ENCODE data around the gene SDC4. TPM values are rescaled to one million over a fixed set of nuclear protein-coding genes. Genes with fewer than 3 reads are reported as not detected.
A peak's percentile ranks its signal among the peaks of the same experiment; 100 is the strongest.

The SDC4 gene
- total RNA-seq, 2 donors from 2014 or later = 123 to 266 TPM

- peaks cover 32% of the 10 kb centered on the region for H3K4me1 ChIP-seq (replicated peaks)
- 31% methylated on average over 3 of the region's 3 CpGs for WGBS
- no peak overlapping the region for H3K4me3 ChIP-seq
- intact Hi-C loops (cut with DNase I) = no loop called here
- TF ChIP-seq POLR2A (IDR thresholded peaks at IDR 0.05) = no peak
- no peak for TF ChIP-seq CTCF (IDR thresholded peaks at IDR 0.05)
- TF ChIP-seq POLR2AphosphoS5 (IDR thresholded peaks at IDR 0.05) = no peak
- H3K27me3 ChIP-seq (replicated peaks; ENCODE audit: insufficient read depth) = no peaks in the 10 kb centered on the region
- DNase-seq (ENCODE audit: low spot score) = no peak
- peak overlapping the region; percentile 92 to 94 for H3K27ac ChIP-seq
- no peaks in the 10 kb centered on the region for H3K9me3 ChIP-seq
- H3K36me3 ChIP-seq = no peaks in the 10 kb centered on the region
Measured at GRCh38 chr20:45341579-45341938, 6.7 kb downstream of the SDC4 start.

- Histone ChIP-seq H3K27ac (peak overlapping the region; percentile 92 to 94), H3K4me1 (replicated peaks) (peaks cover 32% of the 10 kb centered on the region), H3K9me3 (no peaks in the 10 kb centered on the region), H3K27me3 (replicated peaks; ENCODE audit: insufficient read depth) (no peaks in the 10 kb centered on the region), H3K4me3 (no peak overlapping the region), H3K36me3 (no peaks in the 10 kb centered on the region)
- TF ChIP-seq POLR2A (IDR thresholded peaks at IDR 0.05) (no peak), POLR2AphosphoS5 (IDR thresholded peaks at IDR 0.05) (no peak), CTCF (IDR thresholded peaks at IDR 0.05) (no peak)
- intact Hi-C loops (cut with DNase I) = no loop called here
- no peak for DNase-seq (ENCODE audit: low spot score)
- 18% methylated on average over 1 of the region's 1 CpG for WGBS
Measured at GRCh38 chr20:45340951-45341350, 7.3 kb downstream of the SDC4 start.

- H3K27me3 ChIP-seq (replicated peaks; ENCODE audit: insufficient read depth) = no peaks in the 10 kb centered on the region
- H3K4me3 ChIP-seq = no peak overlapping the region
- no peak for DNase-seq (ENCODE audit: low spot score)
- H3K36me3 ChIP-seq = no peaks in the 10 kb centered on the region
- H3K4me1 ChIP-seq (replicated peaks) = peaks cover 31% of the 10 kb centered on the region
- peak overlapping the region; percentile 92 to 94 for H3K27ac ChIP-seq
- intact Hi-C loops (cut with DNase I) = no loop called here
- H3K9me3 ChIP-seq = no peaks in the 10 kb centered on the region
- TF ChIP-seq POLR2A (IDR thresholded peaks at IDR 0.05) = no peak
- 44% methylated on average over 5 of the region's 5 CpGs for WGBS
Measured at GRCh38 chr20:45340236-45340847, 7.9 kb downstream of the SDC4 start.

- WGBS = 70% methylated on average over 2 of the region's 2 CpGs
- no peaks in the 10 kb centered on the region for H3K9me3 ChIP-seq
- H3K36me3 ChIP-seq = no peaks in the 10 kb centered on the region
- H3K27ac ChIP-seq = peak overlapping the region; percentile 92 to 94
- no peaks in the 10 kb centered on the region for H3K27me3 ChIP-seq (replicated peaks; ENCODE audit: insufficient read depth)
- H3K4me1 ChIP-seq (replicated peaks) = peaks cover 26% of the 10 kb centered on the region
- no peak for DNase-seq (ENCODE audit: low spot score)
- no peak overlapping the region for H3K4me3 ChIP-seq
- intact Hi-C loops (cut with DNase I) = no loop called here
- no peak for TF ChIP-seq CTCF (IDR thresholded peaks at IDR 0.05)
Measured at GRCh38 chr20:45339799-45340198, 8.4 kb downstream of the SDC4 start.

GRCh38 chr20:45339084-45339483 is 9.1 kb downstream of the SDC4 start:
- Histone ChIP-seq H3K4me3 (no peak overlapping the region), H3K27ac (peak overlapping the region; percentile 42 to 94), H3K27me3 (replicated peaks; ENCODE audit: insufficient read depth) (no peaks in the 10 kb centered on the region), H3K9me3 (no peaks in the 10 kb centered on the region), H3K36me3 (no peaks in the 10 kb centered on the region), H3K4me1 (replicated peaks) (peaks cover 22% of the 10 kb centered on the region)
- DNase-seq (ENCODE audit: low spot score) = no peak
- no peak for TF ChIP-seq POLR2AphosphoS5 (IDR thresholded peaks at IDR 0.05)
- no peak for TF ChIP-seq POLR2A (IDR thresholded peaks at IDR 0.05)
- TF ChIP-seq CTCF (IDR thresholded peaks at IDR 0.05) = no peak
- WGBS = 62% methylated on average over 6 of the region's 6 CpGs
- intact Hi-C loops (cut with DNase I) = no loop called here
